AG10803 (cell line): ENCODE measurements around the gene HSPB6.

Experiments
- DNase-seq: peaks from one replicate; pipeline ENCODE4 v3.0.0; 2010; ENCODE audit warnings: low read depth
- H3K4me3 ChIP-seq: 2 replicates; pipeline ENCODE4 v1.5.1; 2011; ENCODE audit warnings: mild to moderate bottlenecking, low read length, control low read depth
- TF ChIP-seq, protein P1 (sequence below): conservative IDR thresholded peaks from 2 replicates; pipeline ENCODE4 v1.5.1; 2011; ENCODE audit warnings: mild to moderate bottlenecking, low read length, control low read depth, inconsistent platforms

Gene HSPB6

DNA sequence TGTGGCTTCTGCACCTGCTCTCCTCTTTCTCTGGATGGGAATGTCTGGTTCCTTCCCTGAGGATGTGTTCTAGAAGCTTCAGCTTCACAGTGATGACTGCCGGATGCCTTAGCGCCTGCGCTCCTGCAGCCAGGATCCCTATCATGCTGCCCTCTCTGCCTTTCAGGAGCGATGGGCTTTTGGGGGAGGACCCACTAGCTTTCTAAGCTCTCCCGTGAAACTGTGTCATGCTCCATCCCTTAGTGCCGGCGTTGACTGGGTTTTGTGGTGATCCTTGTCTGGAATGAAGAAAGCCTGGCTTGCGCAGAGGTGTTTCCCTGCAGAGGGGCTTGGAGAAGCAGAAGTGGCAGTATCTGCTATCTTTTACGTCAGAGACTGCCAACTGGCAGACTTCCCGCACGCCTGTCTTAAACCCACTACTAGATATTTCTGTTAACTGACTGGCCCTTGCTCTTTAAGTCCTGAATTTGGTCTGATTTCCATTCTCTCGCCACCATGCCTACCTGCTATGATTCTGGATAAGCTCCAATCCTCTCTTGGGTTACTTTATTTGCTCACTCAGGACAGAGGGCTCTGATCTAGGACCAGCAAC, 42.8 kb downstream of the HSPB6 start:
- no peak for DNase-seq

GRCh38 chr19:35713506-35713850, 43.4 kb downstream of the HSPB6 start:
- TF ChIP-seq, protein P1, sequence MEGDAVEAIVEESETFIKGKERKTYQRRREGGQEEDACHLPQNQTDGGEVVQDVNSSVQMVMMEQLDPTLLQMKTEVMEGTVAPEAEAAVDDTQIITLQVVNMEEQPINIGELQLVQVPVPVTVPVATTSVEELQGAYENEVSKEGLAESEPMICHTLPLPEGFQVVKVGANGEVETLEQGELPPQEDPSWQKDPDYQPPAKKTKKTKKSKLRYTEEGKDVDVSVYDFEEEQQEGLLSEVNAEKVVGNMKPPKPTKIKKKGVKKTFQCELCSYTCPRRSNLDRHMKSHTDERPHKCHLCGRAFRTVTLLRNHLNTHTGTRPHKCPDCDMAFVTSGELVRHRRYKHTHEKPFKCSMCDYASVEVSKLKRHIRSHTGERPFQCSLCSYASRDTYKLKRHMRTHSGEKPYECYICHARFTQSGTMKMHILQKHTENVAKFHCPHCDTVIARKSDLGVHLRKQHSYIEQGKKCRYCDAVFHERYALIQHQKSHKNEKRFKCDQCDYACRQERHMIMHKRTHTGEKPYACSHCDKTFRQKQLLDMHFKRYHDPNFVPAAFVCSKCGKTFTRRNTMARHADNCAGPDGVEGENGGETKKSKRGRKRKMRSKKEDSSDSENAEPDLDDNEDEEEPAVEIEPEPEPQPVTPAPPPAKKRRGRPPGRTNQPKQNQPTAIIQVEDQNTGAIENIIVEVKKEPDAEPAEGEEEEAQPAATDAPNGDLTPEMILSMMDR = no peak
- no peak overlapping the region for H3K4me3 ChIP-seq
- DNase-seq = no peak

More for the DNA sequence above, 42.8 kb downstream of the HSPB6 start:
- no peak overlapping the region for H3K4me3 ChIP-seq
- TF ChIP-seq, protein P1 = no peak

DNA sequence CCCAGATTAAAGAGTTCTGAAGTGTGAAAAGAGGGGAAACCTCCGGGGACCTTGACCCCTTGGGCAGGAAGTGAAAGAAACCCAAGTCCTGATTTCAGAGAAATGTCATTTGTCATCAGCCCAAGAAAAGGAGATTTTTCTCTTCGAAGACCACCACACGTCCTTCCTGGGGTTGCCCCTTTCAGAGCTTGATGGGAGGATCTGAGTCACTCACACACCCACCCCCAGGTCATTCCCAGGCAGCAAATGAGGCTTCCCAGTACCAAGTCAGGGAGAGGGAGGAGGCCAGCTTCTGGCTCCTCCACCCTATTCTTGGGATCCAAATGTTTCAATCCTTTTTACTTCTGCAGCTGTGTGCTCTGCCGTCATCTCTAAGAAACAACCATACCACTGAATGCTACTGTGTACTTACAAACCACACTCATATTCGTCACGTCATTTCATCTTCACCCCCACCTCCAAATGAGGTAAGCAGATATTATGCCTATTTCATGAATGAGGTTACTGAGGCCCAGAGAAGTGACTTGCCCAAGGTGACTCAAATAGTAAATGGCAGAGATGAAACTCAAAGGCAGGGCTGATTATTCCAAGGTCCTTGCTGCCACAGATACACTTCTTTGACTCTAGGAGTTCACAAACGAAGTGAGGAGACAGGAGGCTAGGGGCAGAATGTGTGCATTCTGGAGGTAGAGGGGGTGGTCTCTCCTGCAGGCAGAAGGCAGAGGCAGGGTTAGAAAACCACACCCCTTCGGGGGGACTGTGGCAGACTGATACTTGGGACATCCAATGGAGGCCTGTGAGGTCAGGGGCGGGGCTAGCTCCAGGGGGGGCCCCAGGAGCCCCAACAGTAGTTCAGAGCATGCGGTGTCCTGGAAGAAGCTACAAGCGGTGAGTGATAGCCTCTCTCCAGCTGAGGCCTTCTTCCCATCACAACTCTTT, 44.0 kb downstream of the HSPB6 start:
- TF ChIP-seq, protein P1 = no peak
- H3K4me3 ChIP-seq = no peak overlapping the region
- DNase-seq = no peak

DNA sequence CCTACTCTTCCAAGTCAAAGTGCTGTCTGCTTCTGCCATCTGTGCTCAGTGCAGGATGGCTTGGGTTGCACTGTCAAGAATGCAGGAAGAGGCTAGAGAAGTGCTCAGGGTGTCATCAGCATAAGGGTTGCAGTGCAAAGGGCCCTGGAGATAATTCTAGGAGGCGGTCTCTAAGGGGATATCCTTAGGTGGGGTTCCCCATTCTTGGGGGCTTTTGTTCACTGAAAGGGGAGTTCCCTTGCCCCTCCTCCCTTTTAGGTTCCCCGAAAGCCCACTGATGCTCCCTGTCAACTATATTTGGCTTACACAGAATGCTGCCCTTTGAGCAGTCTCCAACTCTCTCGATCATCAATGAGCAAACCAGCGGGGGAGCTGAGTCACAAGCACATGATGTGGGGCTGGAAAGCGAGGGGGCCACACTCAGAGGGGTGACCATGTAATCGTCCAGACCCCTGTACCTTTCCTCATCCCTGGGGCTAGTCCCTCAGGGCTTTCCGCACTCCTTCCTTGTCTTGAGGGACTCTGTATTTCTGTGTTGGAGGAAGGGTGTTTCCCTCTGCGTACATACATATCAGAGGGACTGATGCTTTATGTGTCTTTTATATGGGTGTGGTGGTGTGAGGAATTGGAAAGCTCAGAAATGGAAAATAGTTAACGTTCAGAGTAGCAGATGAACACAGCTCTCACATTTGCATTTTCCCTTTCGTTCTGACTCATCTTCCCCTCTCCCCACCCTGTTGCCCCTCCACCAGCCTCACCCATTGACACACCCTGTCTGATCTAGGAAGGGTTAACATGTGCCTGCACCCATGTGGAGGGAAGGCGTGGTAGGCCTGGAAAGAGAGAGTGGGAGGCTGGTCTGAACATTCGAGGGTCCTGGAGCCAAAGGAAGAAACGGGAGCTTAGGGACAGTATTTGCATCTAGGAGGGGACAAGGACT, 45.8 kb downstream of the HSPB6 start:
- DNase-seq = no peak
- TF ChIP-seq, protein P1 = no peak
- no peak overlapping the region for H3K4me3 ChIP-seq

GRCh38 chr19:35708391-35708790, 48.4 kb downstream of the HSPB6 start:
- TF ChIP-seq, protein P1 = no peak
- no peak for DNase-seq
- H3K4me3 ChIP-seq = no peak overlapping the region
